Upper lobe of left lung (tissue), 6 donors: Measurements from ENCODE around the gene ZNF414. TPM values are rescaled to one million over a fixed set of nuclear protein-coding genes. Genes with fewer than 3 reads are reported as not detected.

ENCODE experiments used
- ATAC-seq, 2 donors: fragments of 200-7000 bp; cut with Tn5 transposase; one replicate each; pipeline ENCODE4 v1.9.1; 2022; ENCODE audit warnings: mild to moderate bottlenecking in 2 of 2, moderate library complexity in 2 of 2; ENCODE audit not compliant: low FRiP score in 2 of 2
- DNase-seq, 2 donors: peaks; one replicate each; pipeline ENCODE4 v3.0.0-alpha.2; 2019 to 2020
- H3K27ac ChIP-seq, 4 donors: fragments of 200-600 bp; sonication (generic); one replicate each; pipeline ENCODE4 v1.5.1; 2016 to 2019
- H3K27me3 ChIP-seq, 4 donors: fragments of 200-600 bp; sonication (generic); one replicate each; pipeline ENCODE4 v1.5.1; 2017 to 2019
- H3K36me3 ChIP-seq, 4 donors: fragments of 200-600 bp; sonication (generic); one replicate each; pipeline ENCODE4 v1.5.1; 2016 to 2019
- H3K4me1 ChIP-seq, 4 donors: fragments of 200-600 bp; sonication (generic); one replicate each; pipeline ENCODE4 v1.5.1; 2018 to 2019
- H3K4me3 ChIP-seq, 4 donors: fragments of 200-600 bp; sonication (generic); one replicate each; pipeline ENCODE4 v1.5.1; 2017 to 2019; ENCODE audit warnings: mild to moderate bottlenecking in 2 of 4, moderate library complexity in 1 of 4
- H3K9me3 ChIP-seq, 4 donors: fragments of 200-600 bp; sonication (generic); one replicate each; pipeline ENCODE4 v1.5.1; 2018 to 2019
- CTCF ChIP-seq, 6 experiments: fragments of 450-650 bp in 4 of 6; fragments of 200-600 bp in 2 of 6; sonication (generic) in 2 of 6; IDR thresholded peaks; one replicate each; pipeline ENCODE4 v1.5.1; 2016 to 2019; ENCODE audit warnings: antibody characterized with exemption in 6 of 6
- EP300 ChIP-seq, 4 donors: sonication (generic); formaldehyde crosslinking; IDR thresholded peaks; one replicate each; pipeline ENCODE4 v1.5.1; 2017; ENCODE audit warnings: antibody characterized with exemption in 4 of 4, control low read depth in 2 of 4
- POLR2A ChIP-seq, 4 donors: fragments of 450-650 bp; IDR thresholded peaks; one replicate each; pipeline ENCODE4 v1.5.1; 2016 to 2017; ENCODE audit warnings: antibody characterized with exemption in 4 of 4, mild to moderate bottlenecking in 2 of 4
- POLR2AphosphoS5 ChIP-seq, 2 donors: sonication (generic); formaldehyde crosslinking; IDR thresholded peaks; one replicate each; pipeline ENCODE4 v1.5.1; 2017; ENCODE audit warnings: antibody characterized with exemption in 2 of 2
- WGBS, 2 donors: methylation state at CpG; one replicate each; pipeline ENCODE4 v1.1.5; 2017 to 2018; 5-methylcytosine and 5-hydroxymethylcytosine counted together
- total RNA-seq, 6 donors: library from RNA; depleted of rRNA in 4 of 6; stranded (reverse); fragments of >200 nt in 4 of 6; gene quantifications; one replicate each; pipeline versions ENCODE4 v1.1.0 to v1.2.1, GENCODE V29; 2016 to 2021
- donor health status: DM: no; HTN: no; CAD: no; lungs with moderate emphysema.
- donor health status: DM: no; HTN: yes; CAD: no; lungs with severe emphysema.

ZNF414 gene
- total RNA-seq, 6 donors from 2014 or later, result 10.5 to 39.8 (median 25.4) TPM

DNA sequence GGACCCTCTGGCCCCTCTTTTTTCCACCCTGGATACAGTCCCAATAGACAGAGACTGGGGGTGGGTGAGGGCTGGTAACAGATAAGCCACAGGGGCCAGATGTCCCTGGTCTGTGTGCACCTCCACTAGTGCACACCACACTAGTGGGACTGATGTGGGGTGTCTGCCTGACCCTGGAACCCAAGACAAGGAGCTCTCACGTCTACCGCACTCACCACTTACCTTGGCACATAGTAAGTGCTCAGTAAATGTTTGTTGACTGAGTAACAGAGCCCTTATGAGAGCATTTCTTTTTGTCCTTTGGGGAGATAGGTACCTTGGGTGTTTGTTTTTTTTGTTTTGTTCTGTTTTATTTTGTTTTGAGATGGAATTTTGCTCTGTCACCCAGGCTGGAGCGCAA is 23.1 kb upstream of the ZNF414 start:
- Histone ChIP-seq H3K36me3 (peaks cover 0 to 17% (median 8%) of the 10 kb centered on the region in 4 donors), H3K27ac (no peak overlapping the region), H3K4me3 (no peak overlapping the region), H3K9me3 (no peaks in the 10 kb centered on the region), H3K4me1 (peaks cover 0 to 7% (median 0%) of the 10 kb centered on the region in 4 donors), H3K27me3 (no peaks in the 10 kb centered on the region)
- DNase-seq (no peak), ATAC-seq (no peak)
- TF ChIP-seq EP300 (IDR thresholded peaks at IDR 0.05) (no peak), CTCF (IDR thresholded peaks at IDR 0.05) (no peak), POLR2AphosphoS5 (IDR thresholded peaks at IDR 0.05) (no peak), POLR2A (IDR thresholded peaks at IDR 0.05) (no peak)
- WGBS, 2 donors, result 90 to 93% methylated on average over 3 of the region's 3 CpGs

DNA sequence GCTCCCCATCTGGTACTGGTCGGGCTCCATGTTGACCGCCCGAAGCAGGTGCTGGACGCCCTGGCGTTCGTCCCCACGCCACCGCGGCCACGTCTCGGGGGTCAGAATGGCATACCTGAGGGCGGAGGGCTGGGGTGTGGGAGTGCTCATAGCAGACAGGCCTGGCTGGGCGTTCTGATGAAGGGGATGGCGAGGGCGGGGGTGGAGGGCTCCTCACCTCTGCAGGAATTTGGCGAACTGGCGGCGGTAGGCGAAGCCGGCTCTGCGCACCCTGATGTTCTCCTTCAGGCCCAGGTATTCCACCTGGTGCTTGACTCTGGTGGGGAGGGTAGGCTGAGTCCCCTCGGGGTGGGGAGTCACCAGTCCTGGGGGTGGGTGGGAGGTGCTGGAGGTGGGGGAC is 22.3 kb upstream of the ZNF414 start:
- H3K36me3 ChIP-seq, result peaks cover 0 to 18% (median 4%) of the 10 kb centered on the region in 4 donors
- no peak overlapping the region for H3K27ac ChIP-seq
- WGBS, 2 donors, result 86 to 91% methylated on average over 20 to 21 of the region's 22 CpGs
- peaks cover 0 to 7% (median 0%) of the 10 kb centered on the region in 4 donors for H3K4me1 ChIP-seq
- DNase-seq (no peak), ATAC-seq (no peak)
- no peak for TF ChIP-seq EP300 (IDR thresholded peaks at IDR 0.05)
- no peak for TF ChIP-seq POLR2A (IDR thresholded peaks at IDR 0.05)
- no peak for TF ChIP-seq CTCF (IDR thresholded peaks at IDR 0.05)
- TF ChIP-seq POLR2AphosphoS5 (IDR thresholded peaks at IDR 0.05), result no peak
- H3K9me3 ChIP-seq, result no peaks in the 10 kb centered on the region
- H3K27me3 ChIP-seq, result no peaks in the 10 kb centered on the region
- no peak overlapping the region for H3K4me3 ChIP-seq

DNA sequence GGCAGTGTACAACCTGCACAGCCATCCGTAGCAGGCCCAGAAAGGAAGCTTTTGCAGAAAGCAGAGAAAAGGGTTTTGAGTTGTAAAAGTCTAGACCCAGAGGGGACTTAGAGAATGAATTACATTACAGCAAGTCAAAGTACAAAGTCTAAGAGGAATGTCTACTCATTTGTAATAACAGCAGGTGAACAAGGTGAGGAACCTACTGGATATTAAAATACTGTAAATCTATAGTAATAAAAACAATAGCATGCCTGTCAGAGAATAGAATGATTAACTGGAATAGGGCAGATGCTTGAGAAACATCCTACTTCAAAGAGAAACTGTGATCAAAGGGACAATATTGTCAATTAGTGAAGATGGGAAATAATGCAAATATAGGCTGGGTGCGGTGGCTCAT is 18.3 kb upstream of the ZNF414 start:
- Histone ChIP-seq H3K4me3 (no peak overlapping the region), H3K9me3 (no peaks in the 10 kb centered on the region), H3K36me3 (peaks cover 4 to 45% (median 23%) of the 10 kb centered on the region in 4 donors), H3K27me3 (no peaks in the 10 kb centered on the region), H3K4me1 (peaks cover 0 to 9% (median 2%) of the 10 kb centered on the region in 4 donors), H3K27ac (no peak overlapping the region)
- WGBS, 2 donors, result 72 to 90% methylated on average over 2 of the region's 2 CpGs
- TF ChIP-seq EP300 (IDR thresholded peaks at IDR 0.05) (no peak), POLR2A (IDR thresholded peaks at IDR 0.05) (no peak), CTCF (IDR thresholded peaks at IDR 0.05) (no peak), POLR2AphosphoS5 (IDR thresholded peaks at IDR 0.05) (no peak)
- ATAC-seq, result no peak
- DNase-seq, result no peak

GRCh38 chr19:8531470-8531869 is 17.5 kb upstream of the ZNF414 start:
- no peaks in the 10 kb centered on the region for H3K9me3 ChIP-seq
- H3K4me1 ChIP-seq, result peaks cover 5 to 12% (median 7%) of the 10 kb centered on the region in 4 donors
- no peak overlapping the region for H3K27ac ChIP-seq
- DNase-seq (no peak), ATAC-seq (no peak)
- no peak overlapping the region for H3K4me3 ChIP-seq
- 79 to 87% methylated on average over 7 of the region's 7 CpGs for WGBS, 2 donors
- no peaks in the 10 kb centered on the region for H3K27me3 ChIP-seq
- no peak for TF ChIP-seq CTCF (IDR thresholded peaks at IDR 0.05)
- no peak for TF ChIP-seq POLR2AphosphoS5 (IDR thresholded peaks at IDR 0.05)
- no peak for TF ChIP-seq POLR2A (IDR thresholded peaks at IDR 0.05)
- no peak for TF ChIP-seq EP300 (IDR thresholded peaks at IDR 0.05)
- peaks cover 4 to 45% (median 28%) of the 10 kb centered on the region in 4 donors for H3K36me3 ChIP-seq

- Histone ChIP-seq H3K27me3 (no peaks in the 10 kb centered on the region), H3K4me1 (peaks cover 5 to 13% (median 7%) of the 10 kb centered on the region in 4 donors), H3K4me3 (no peak overlapping the region), H3K27ac (no peak overlapping the region), H3K36me3 (peaks cover 4 to 42% (median 30%) of the 10 kb centered on the region in 4 donors), H3K9me3 (no peaks in the 10 kb centered on the region)
- WGBS, 2 donors, result 93 to 94% methylated on average over 26 to 33 of the region's 35 CpGs
- DNase-seq, result no peak
- TF ChIP-seq POLR2AphosphoS5 (IDR thresholded peaks at IDR 0.05), result no peak
- no peak for TF ChIP-seq EP300 (IDR thresholded peaks at IDR 0.05)
- no peak for TF ChIP-seq CTCF (IDR thresholded peaks at IDR 0.05)
- no peak for TF ChIP-seq POLR2A (IDR thresholded peaks at IDR 0.05)
- no peak for ATAC-seq
Observed at GRCh38 chr19:8530061-8530679, 16.2 kb upstream of the ZNF414 start.
